ENCODE results near the gene ELF3. TPM values are rescaled to one million over a fixed set of nuclear protein-coding genes. Genes with fewer than 3 reads are reported as not detected.

Gene ELF3
- total RNA-seq, 4 donors from 2014 or later, result 10.8 to 39.9 (median 26.7) TPM

DNA sequence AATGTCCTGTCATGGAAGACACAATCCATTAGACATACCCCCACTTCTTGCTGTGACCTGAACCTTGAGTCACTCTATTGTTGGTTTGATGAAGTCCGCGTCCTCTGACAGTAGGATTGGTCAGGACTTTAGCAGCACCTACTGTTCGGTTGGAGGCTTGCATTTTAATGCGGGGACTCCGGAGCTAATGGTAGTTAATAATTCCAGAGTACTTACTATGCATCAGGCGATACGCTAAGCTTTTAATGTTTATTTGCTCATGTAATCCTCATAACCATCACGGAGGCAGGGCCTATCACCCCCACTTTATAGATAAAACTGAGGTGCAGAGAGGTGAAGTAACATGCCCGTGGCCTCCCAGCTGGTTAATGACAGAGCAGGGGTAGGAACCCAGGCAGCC is 7.9 kb upstream of the ELF3 start:
- no peak overlapping the region for H3K4me3 ChIP-seq
- H3K27ac ChIP-seq, result no peak overlapping the region
- no peaks in the 10 kb centered on the region for H3K27me3 ChIP-seq
- peaks cover 80% of the 10 kb centered on the region for H3K36me3 ChIP-seq
- no peak for DNase-seq (ENCODE audit: low spot score in 2 of 2)
- TF ChIP-seq POLR2A (IDR thresholded peaks at IDR 0.05), result no peak
- TF ChIP-seq, protein P1, sequence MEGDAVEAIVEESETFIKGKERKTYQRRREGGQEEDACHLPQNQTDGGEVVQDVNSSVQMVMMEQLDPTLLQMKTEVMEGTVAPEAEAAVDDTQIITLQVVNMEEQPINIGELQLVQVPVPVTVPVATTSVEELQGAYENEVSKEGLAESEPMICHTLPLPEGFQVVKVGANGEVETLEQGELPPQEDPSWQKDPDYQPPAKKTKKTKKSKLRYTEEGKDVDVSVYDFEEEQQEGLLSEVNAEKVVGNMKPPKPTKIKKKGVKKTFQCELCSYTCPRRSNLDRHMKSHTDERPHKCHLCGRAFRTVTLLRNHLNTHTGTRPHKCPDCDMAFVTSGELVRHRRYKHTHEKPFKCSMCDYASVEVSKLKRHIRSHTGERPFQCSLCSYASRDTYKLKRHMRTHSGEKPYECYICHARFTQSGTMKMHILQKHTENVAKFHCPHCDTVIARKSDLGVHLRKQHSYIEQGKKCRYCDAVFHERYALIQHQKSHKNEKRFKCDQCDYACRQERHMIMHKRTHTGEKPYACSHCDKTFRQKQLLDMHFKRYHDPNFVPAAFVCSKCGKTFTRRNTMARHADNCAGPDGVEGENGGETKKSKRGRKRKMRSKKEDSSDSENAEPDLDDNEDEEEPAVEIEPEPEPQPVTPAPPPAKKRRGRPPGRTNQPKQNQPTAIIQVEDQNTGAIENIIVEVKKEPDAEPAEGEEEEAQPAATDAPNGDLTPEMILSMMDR (IDR thresholded peaks at IDR 0.05), result no peak
- TF ChIP-seq EP300 (IDR thresholded peaks at IDR 0.05), result no peak
- no peak for TF ChIP-seq POLR2AphosphoS5 (IDR thresholded peaks at IDR 0.05)
- 86% methylated on average over 9 of the region's 9 CpGs for WGBS
- H3K4me1 ChIP-seq, result peaks cover 9% of the 10 kb centered on the region
- H3K9me3 ChIP-seq, result no peaks in the 10 kb centered on the region

DNA sequence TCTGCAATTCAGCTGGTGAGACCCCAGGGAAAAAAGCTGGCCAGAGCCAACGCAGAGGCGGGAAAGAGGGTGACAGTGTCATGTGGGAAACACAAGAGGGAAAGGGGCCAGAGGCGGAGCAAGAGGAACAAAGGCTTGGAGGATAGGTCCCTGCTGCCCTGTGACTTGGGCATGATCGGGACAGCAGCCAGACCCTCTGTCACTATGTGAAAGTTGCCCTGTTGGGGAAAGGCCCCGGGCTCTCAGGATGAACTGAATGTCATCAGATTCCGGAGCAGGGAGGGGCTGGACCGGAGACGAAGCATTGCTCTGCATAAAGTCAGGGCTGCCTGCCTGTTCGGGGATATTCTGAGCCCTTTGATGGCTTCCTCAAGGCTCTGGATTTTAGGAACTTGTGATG is 5.7 kb upstream of the ELF3 start:
- no peak for DNase-seq (ENCODE audit: low spot score in 2 of 2)
- peaks cover 30% of the 10 kb centered on the region for H3K4me1 ChIP-seq
- no peak overlapping the region for H3K4me3 ChIP-seq
- H3K27me3 ChIP-seq, result no peaks in the 10 kb centered on the region
- no peaks in the 10 kb centered on the region for H3K9me3 ChIP-seq
- TF ChIP-seq, protein P1 (IDR thresholded peaks at IDR 0.05), result no peak
- TF ChIP-seq POLR2AphosphoS5 (IDR thresholded peaks at IDR 0.05) (no peak), POLR2A (IDR thresholded peaks at IDR 0.05) (no peak), EP300 (IDR thresholded peaks at IDR 0.05) (no peak)
- H3K36me3 ChIP-seq, result peaks cover 69% of the 10 kb centered on the region
- no peak overlapping the region for H3K27ac ChIP-seq
- 70% methylated on average over 9 of the region's 9 CpGs for WGBS

DNA sequence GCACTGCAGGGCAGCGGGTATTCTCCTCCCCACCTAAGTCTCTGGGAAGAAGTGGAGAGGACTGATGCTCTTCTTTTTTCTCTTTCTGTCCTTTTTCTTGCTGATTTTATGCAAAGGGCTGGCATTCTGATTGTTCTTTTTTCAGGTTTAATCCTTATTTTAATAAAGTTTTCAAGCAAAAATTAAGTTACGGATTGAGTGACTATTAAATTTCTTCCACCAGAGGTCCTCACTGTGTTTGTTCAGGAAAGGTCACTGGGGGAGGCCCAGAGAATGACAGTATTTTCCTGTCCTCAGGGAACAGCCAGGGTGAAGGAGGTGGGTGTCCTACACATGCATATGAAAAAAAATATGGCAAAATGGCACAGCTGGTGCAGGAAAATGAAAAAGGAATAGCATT is 4.4 kb upstream of the ELF3 start:
- WGBS, result 65% methylated on average over 2 of the region's 2 CpGs
- no peak overlapping the region for H3K4me3 ChIP-seq
- H3K9me3 ChIP-seq, result no peaks in the 10 kb centered on the region
- peaks cover 57% of the 10 kb centered on the region for H3K36me3 ChIP-seq
- no peak overlapping the region for H3K27ac ChIP-seq
- no peak for DNase-seq (ENCODE audit: low spot score in 2 of 2)
- no peaks in the 10 kb centered on the region for H3K27me3 ChIP-seq
- H3K4me1 ChIP-seq, result peaks cover 39% of the 10 kb centered on the region
- TF ChIP-seq POLR2AphosphoS5 (IDR thresholded peaks at IDR 0.05), result no peak
- TF ChIP-seq, protein P1 (IDR thresholded peaks at IDR 0.05), result peak in 1 of 2 donors; percentile 12
- TF ChIP-seq EP300 (IDR thresholded peaks at IDR 0.05), result no peak

DNA sequence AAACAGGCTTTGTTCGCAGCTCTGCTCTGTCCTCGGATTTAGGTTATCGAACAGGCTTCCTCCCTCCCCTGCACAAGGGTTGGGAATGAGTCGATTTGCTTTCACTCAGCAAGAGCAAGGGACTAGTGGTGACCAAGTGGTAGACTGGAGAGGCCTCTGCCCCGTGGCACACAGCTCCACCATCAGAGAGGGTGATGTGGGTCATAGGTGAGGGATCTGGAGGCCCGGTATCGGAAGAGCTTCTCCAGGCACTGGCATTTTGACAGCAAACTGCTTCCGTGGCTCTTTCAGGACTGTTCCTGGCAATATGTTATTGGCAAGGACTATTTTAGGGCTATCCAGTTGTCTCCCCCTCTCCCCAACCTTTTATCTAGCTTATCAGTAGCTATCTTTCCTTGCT is 3.1 kb upstream of the ELF3 start:
- no peak overlapping the region for H3K27ac ChIP-seq
- 57% methylated on average over 8 of the region's 8 CpGs for WGBS
- TF ChIP-seq, protein P1 (IDR thresholded peaks at IDR 0.05), result no peak
- TF ChIP-seq POLR2A (IDR thresholded peaks at IDR 0.05), result no peak
- TF ChIP-seq POLR2AphosphoS5 (IDR thresholded peaks at IDR 0.05), result no peak
- TF ChIP-seq EP300 (IDR thresholded peaks at IDR 0.05), result no peak
- H3K27me3 ChIP-seq, result no peaks in the 10 kb centered on the region
- no peak for DNase-seq (ENCODE audit: low spot score in 2 of 2)
- H3K9me3 ChIP-seq, result no peaks in the 10 kb centered on the region
- no peak overlapping the region for H3K4me3 ChIP-seq
- peaks cover 39% of the 10 kb centered on the region for H3K4me1 ChIP-seq
- peaks cover 43% of the 10 kb centered on the region for H3K36me3 ChIP-seq

DNA sequence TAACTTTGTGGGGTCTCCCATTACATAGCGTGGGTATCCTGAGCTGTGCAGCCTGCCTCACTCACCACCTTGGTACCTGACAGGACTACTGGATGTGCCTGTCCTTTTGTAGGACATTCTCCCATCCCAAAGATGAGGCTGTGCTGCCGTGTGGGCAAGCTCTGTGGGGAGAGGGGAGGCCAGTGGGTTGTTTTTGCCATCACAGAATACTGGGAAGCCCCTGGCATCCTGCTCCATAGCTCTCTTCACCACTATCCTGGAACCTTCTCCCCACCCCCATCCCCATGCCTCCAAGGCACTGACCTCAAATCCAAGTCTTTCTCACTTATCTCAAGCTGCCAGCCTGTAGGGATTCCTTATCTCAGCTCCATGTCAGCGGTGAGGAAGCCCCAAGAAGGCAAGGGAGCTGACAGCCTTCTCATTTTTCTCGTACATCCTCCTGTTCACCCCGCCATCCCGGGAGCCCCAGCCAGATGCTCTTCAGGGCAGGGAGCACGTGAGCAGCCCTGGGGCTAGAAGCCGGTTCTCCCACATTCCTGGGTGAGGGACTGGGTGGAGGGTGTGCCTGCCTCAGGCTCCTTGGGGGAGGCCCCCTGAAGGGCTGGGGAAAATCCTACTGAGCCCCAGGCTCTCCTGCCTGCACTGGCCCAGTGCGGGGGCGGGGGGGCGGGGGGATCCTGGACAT is 2.4 kb upstream of the ELF3 start:
- H3K9me3 ChIP-seq, result no peaks in the 10 kb centered on the region
- H3K27me3 ChIP-seq, result no peaks in the 10 kb centered on the region
- H3K4me3 ChIP-seq, result no peak overlapping the region
- peak overlapping the region; percentile 38 for H3K27ac ChIP-seq
- peaks cover 39% of the 10 kb centered on the region for H3K4me1 ChIP-seq
- 35% methylated on average over 8 of the region's 11 CpGs for WGBS
- TF ChIP-seq EP300 (IDR thresholded peaks at IDR 0.05), result no peak
- TF ChIP-seq, protein P1 (IDR thresholded peaks at IDR 0.05), result no peak
- no peak for TF ChIP-seq POLR2A (IDR thresholded peaks at IDR 0.05)
- TF ChIP-seq POLR2AphosphoS5 (IDR thresholded peaks at IDR 0.05), result no peak
- H3K36me3 ChIP-seq, result peaks cover 37% of the 10 kb centered on the region
- DNase-seq (ENCODE audit: low spot score in 2 of 2), result no peak
